SK-N-SH (cell line): ENCODE results near the gene AR. TPM values are rescaled to one million over a fixed set of nuclear protein-coding genes. Genes with fewer than 3 reads are reported as not detected.
A peak's percentile ranks its signal among the peaks of the same experiment; 100 is the strongest.

Experiments
- CTCF ChIA-PET: fragments of 300-600, 350-600 bp; formaldehyde crosslinking; extraction: SDS; loops from one replicate; lab custom pipeline; 2021; lab: Yijun Ruan, JAX
- POLR2A ChIA-PET: fragments of 350-600 bp; sonication (Branson Sonifier 250); formaldehyde crosslinking; extraction: SDS; loops from one replicate; lab custom pipeline; 2020; ENCODE audit warnings: antibody characterized with exemption, inconsistent platforms; lab: Yijun Ruan, JAX
- DNase-seq: peaks from one replicate; pipeline ENCODE4 v3.0.0; 2012
- H2AFZ ChIP-seq: fragments of 200-600 bp; sonication (generic); 2 replicates; pipeline ENCODE4 v1.8.1; 2016; ENCODE audit warnings: antibody characterized with exemption, mild to moderate bottlenecking, low read depth
- H3F3A ChIP-seq: fragments of 200-600 bp; sonication (generic); replicated peaks from 2 replicates; pipeline ENCODE3; 2016; ENCODE audit warnings: antibody characterized with exemption, mild to moderate bottlenecking; ENCODE audit not compliant: insufficient read depth
- H3K27ac ChIP-seq, 2 experiments: fragments of 200-500 bp in 1 of 2; fragments of 200-600 bp in 1 of 2; sonication (Bioruptor generic) in 1 of 2; sonication (generic), shearing (Covaris generic) in 1 of 2; 2 replicates each; pipeline versions ENCODE4 v1.5.1 to v1.6.1; 2014 to 2016; ENCODE audit warnings: low read depth in 2 of 2, inconsistent platforms in 1 of 2, low read length in 1 of 2, mild to moderate bottlenecking in 1 of 2, mixed read lengths in 1 of 2
- H3K27me3 ChIP-seq: fragments of 200-600 bp; sonication (generic), shearing (Covaris generic); 2 replicates; pipeline ENCODE4 v1.6.1; 2016; ENCODE audit warnings: mixed run types; ENCODE audit not compliant: insufficient read depth
- H3K36me3 ChIP-seq, 2 experiments: fragments of 200-500 bp in 1 of 2; fragments of 200-600 bp in 1 of 2; sonication (Bioruptor generic) in 1 of 2; sonication (generic) in 1 of 2; replicated peaks in 1 of 2; 2 replicates each; pipeline versions ENCODE3 to v1.5.1; 2014 to 2016; ENCODE audit warnings: low read length in 1 of 2, mild to moderate bottlenecking in 1 of 2; ENCODE audit not compliant: insufficient read depth in 2 of 2, control insufficient read depth in 1 of 2
- H3K4me1 ChIP-seq, 2 experiments: fragments of 200-500 bp in 1 of 2; fragments of 200-600 bp in 1 of 2; sonication (Bioruptor generic) in 1 of 2; sonication (generic), shearing (Covaris generic) in 1 of 2; 2 replicates each; pipeline versions ENCODE4 v1.5.1 to v1.6.1; 2014 to 2016; ENCODE audit warnings: low read depth in 1 of 2, low read length in 1 of 2, mixed run types in 1 of 2; ENCODE audit not compliant: insufficient read depth in 2 of 2, control insufficient read depth in 1 of 2
- H3K4me2 ChIP-seq: fragments of 200-600 bp; sonication (generic), shearing (Covaris generic); 2 replicates; pipeline ENCODE4 v1.6.1; 2017; ENCODE audit warnings: mixed run types
- H3K4me3 ChIP-seq, 2 experiments: fragments of 200-500 bp in 1 of 2; fragments of 200-600 bp in 1 of 2; sonication (Bioruptor generic) in 1 of 2; sonication (generic), shearing (Covaris generic) in 1 of 2; 2 replicates each; pipeline versions ENCODE4 v1.5.1 to v1.8.1; 2014 to 2016; ENCODE audit warnings: low read depth in 2 of 2, inconsistent platforms in 1 of 2, low read length in 1 of 2, mild to moderate bottlenecking in 1 of 2, mixed read lengths in 1 of 2, moderate library complexity in 1 of 2
- H3K79me2 ChIP-seq: fragments of 200-600 bp; sonication (generic); 2 replicates; pipeline ENCODE4 v1.8.1; 2017; ENCODE audit warnings: mild to moderate bottlenecking; ENCODE audit not compliant: insufficient read depth
- H3K9ac ChIP-seq: fragments of 200-600 bp; sonication (generic); 2 replicates; pipeline ENCODE4 v1.6.1; 2017; ENCODE audit warnings: mixed run types
- H3K9me2 ChIP-seq: fragments of 200-600 bp; sonication (generic); 2 replicates; pipeline ENCODE4 v1.6.1; 2017; ENCODE audit warnings: mixed run types
- H3K9me3 ChIP-seq: fragments of 200-600 bp; sonication (generic); 2 replicates; pipeline ENCODE4 v1.6.1; 2017; ENCODE audit warnings: mixed run types, mild to moderate bottlenecking, moderate library complexity
- H4K20me1 ChIP-seq: fragments of 200-600 bp; sonication (generic); 2 replicates; pipeline ENCODE4 v1.6.1; 2017; ENCODE audit warnings: mild to moderate bottlenecking, mixed run types; ENCODE audit not compliant: insufficient read depth
- CHD2 ChIP-seq: fragments of 150-350 bp; IDR thresholded peaks from 2 replicates; pipeline ENCODE4 v1.6.1; 2018; ENCODE audit warnings: low read length; ENCODE audit not compliant: partially characterized antibody
- ELF1 ChIP-seq: IDR thresholded peaks from 2 replicates; pipeline ENCODE4 v1.4.0; 2012
- JUND ChIP-seq: IDR thresholded peaks from 2 replicates; pipeline ENCODE4 v1.4.0; 2012
- MEF2A ChIP-seq: IDR thresholded peaks from 2 replicates; pipeline ENCODE4 v1.4.0; 2012; ENCODE audit warnings: low read depth, borderline replicate concordance
- MXI1 ChIP-seq: IDR thresholded peaks from 2 replicates; pipeline ENCODE4 v1.6.1; 2012; ENCODE audit warnings: mild to moderate bottlenecking, low read depth, low read length, improper control_type of control experiment
- NFIC ChIP-seq: IDR thresholded peaks from 2 replicates; pipeline ENCODE4 v1.4.0; 2012; ENCODE audit warnings: borderline replicate concordance
- POLR2AphosphoS5 ChIP-seq: IDR thresholded peaks from 2 replicates; pipeline ENCODE4 v1.6.1; 2012; ENCODE audit warnings: low read depth, low read length
- RFX5 ChIP-seq: IDR thresholded peaks from 2 replicates; pipeline ENCODE4 v1.6.1; 2012; ENCODE audit warnings: mild to moderate bottlenecking, improper control_type of control experiment, low read length
- RXRA ChIP-seq: IDR thresholded peaks from 2 replicates; pipeline ENCODE4 v1.4.0; 2012; ENCODE audit warnings: low read depth, mild to moderate bottlenecking, borderline replicate concordance
- SMC3 ChIP-seq: IDR thresholded peaks from 2 replicates; pipeline ENCODE4 v1.6.1; 2012; ENCODE audit warnings: low read depth, low read length, improper control_type of control experiment
- USF1 ChIP-seq: IDR thresholded peaks from 2 replicates; pipeline ENCODE4 v1.4.0; 2012; ENCODE audit warnings: low read depth, borderline replicate concordance
- YY1 ChIP-seq: IDR thresholded peaks from 2 replicates; pipeline ENCODE4 v1.4.0; 2012; ENCODE audit warnings: low read depth, mild to moderate bottlenecking
- WGBS: methylation state at CpG from one replicate; pipeline ENCODE4 v1.1.6; 2017; ENCODE audit warnings: low lambda C conversion rate; 5-methylcytosine and 5-hydroxymethylcytosine counted together
- polyA plus RNA-seq, 3 experiments: library from polyadenylated mRNA; depleted of rRNA; stranded (reverse); fragments of >200 nt; gene quantifications; 2 replicates each; pipeline ENCODE4 v1.2.3, GENCODE V29; 2012

Gene AR
- polyA plus RNA-seq, 1 of the 3 experiments (the other 2 are of a cell fraction) = not detected

- TF ChIP-seq RFX5 (no peak), SMC3 (no peak), JUND (no peak)
- TF ChIP-seq, all 33 proteins: peak for 0
Observed at GRCh38 chrX:67599532-67599931, 55.7 kb downstream of the AR start (continued).

GRCh38 chrX:67601771-67602170, 58.0 kb downstream of the AR start:
- Histone ChIP-seq H3F3A (no peaks in the 10 kb centered on the region), H3K36me3 (no peaks in the 10 kb centered on the region), H3K4me3 (no peak overlapping the region), H3K27ac (no peak overlapping the region), H3K79me2 (no peaks in the 10 kb centered on the region), H3K9me2 (no peaks in the 10 kb centered on the region), H3K4me2 (no peak overlapping the region), H3K27me3 (no peaks in the 10 kb centered on the region), H2AFZ (no peak overlapping the region), H4K20me1 (no peaks in the 10 kb centered on the region), H3K4me1 (no peaks in the 10 kb centered on the region), H3K9ac (no peak overlapping the region), H3K9me3 (no peaks in the 10 kb centered on the region)
- TF ChIP-seq MEF2A (no peak), POLR2AphosphoS5 (no peak), NFIC (no peak), USF1 (no peak)
- 0% methylated on average over 1 of the region's 1 CpG for WGBS
- DNase-seq = no peak
- CTCF ChIA-PET = no interaction called here
- POLR2A ChIA-PET = no interaction called here

- ChIA-PET CTCF (no interaction called here), POLR2A (no interaction called here)
- H3K9ac ChIP-seq = no peak overlapping the region
- H4K20me1 ChIP-seq = no peaks in the 10 kb centered on the region
- H3K4me1 ChIP-seq = no peaks in the 10 kb centered on the region
- H3K79me2 ChIP-seq = no peaks in the 10 kb centered on the region
- H3K27ac ChIP-seq = peak overlapping the region in 1 of 2 experiments; percentile 10; a peak in 1 of 4 replicates
- H3K36me3 ChIP-seq = no peaks in the 10 kb centered on the region
- no peaks in the 10 kb centered on the region for H3F3A ChIP-seq
- H3K9me2 ChIP-seq = no peaks in the 10 kb centered on the region
- no peak for DNase-seq
- TF ChIP-seq MXI1 (no peak), CHD2 (no peak), YY1 (no peak), ELF1 (no peak), SMC3 (no peak), RFX5 (no peak), RXRA (no peak)
- no peaks in the 10 kb centered on the region for H3K27me3 ChIP-seq
- H3K4me2 ChIP-seq = no peak overlapping the region
- no peak overlapping the region for H3K4me3 ChIP-seq
- 0% methylated on average over 3 of the region's 3 CpGs for WGBS
- no peaks in the 10 kb centered on the region for H3K9me3 ChIP-seq
- no peak overlapping the region for H2AFZ ChIP-seq
Observed at GRCh38 chrX:67604979-67605703, 61.3 kb downstream of the AR start.
